Tibial artery (tissue), 4 donors: ENCODE measurements around the gene RBMX.

Experiments used
- DNase-seq, 2 donors: peaks; one replicate each; pipeline ENCODE4 v3.0.0-alpha.2; 2019
- H3K27ac ChIP-seq, 2 donors: fragments of 200-600 bp; sonication (generic) in 1 of 2; 1 replicate in 1 of 2; 2 replicates in 1 of 2; pipeline ENCODE4 v1.5.1; 2018 to 2019; ENCODE audit warnings: mild to moderate bottlenecking in 1 of 2
- H3K27me3 ChIP-seq, 2 donors: fragments of 200-600 bp; sonication (generic) in 1 of 2; one replicate each; pipeline versions ENCODE4 v1.5.1 to v1.6.0; 2016 to 2019
- H3K36me3 ChIP-seq, 3 donors: fragments of 200-600 bp; sonication (generic) in 2 of 3; one replicate each; pipeline ENCODE4 v1.5.1; 2016 to 2019; ENCODE audit warnings: mild to moderate bottlenecking in 2 of 3
- H3K4me1 ChIP-seq, 4 donors: fragments of 200-600 bp; sonication (generic) in 2 of 4; 1 replicate in 3 of 4; 2 replicates in 1 of 4; pipeline ENCODE4 v1.5.1; 2016 to 2019
- H3K4me3 ChIP-seq, 2 donors: fragments of 200-600 bp; sonication (generic) in 1 of 2; 1 replicate in 1 of 2; 2 replicates in 1 of 2; pipeline ENCODE4 v1.5.1; 2018 to 2019; ENCODE audit warnings: mild to moderate bottlenecking in 2 of 2
- H3K9me3 ChIP-seq, 3 donors: fragments of 200-600 bp; sonication (generic) in 1 of 3; one replicate each; pipeline ENCODE4 v1.5.1; 2016 to 2019
- intact Hi-C: fragments of 100-400 bp; cut with DNase I; formaldehyde crosslinking; loops from one replicate; pipeline ENCODE4 v1.15.0; 2023; ENCODE audit warnings: low total_unique reads
- TF ChIP-seq, protein P1 (sequence below), 2 experiments: fragments of 200-600 bp in 1 of 2; fragments of 450-650 bp in 1 of 2; IDR thresholded peaks; one replicate each; pipeline ENCODE4 v1.5.1; 2017 to 2019; ENCODE audit warnings: antibody characterized with exemption in 2 of 2, mild to moderate bottlenecking in 1 of 2, moderate library complexity in 1 of 2

Gene RBMX

GRCh38 chrX:136870064-136870463 lies 10.5 kb downstream of the RBMX start:
- H3K9me3 ChIP-seq: no peaks in the 10 kb centered on the region
- peaks cover 0 to 45% (median 42%) of the 10 kb centered on the region in 3 donors for H3K36me3 ChIP-seq
- no peak for DNase-seq
- H3K4me3 ChIP-seq: no peak overlapping the region
- TF ChIP-seq, protein P1, sequence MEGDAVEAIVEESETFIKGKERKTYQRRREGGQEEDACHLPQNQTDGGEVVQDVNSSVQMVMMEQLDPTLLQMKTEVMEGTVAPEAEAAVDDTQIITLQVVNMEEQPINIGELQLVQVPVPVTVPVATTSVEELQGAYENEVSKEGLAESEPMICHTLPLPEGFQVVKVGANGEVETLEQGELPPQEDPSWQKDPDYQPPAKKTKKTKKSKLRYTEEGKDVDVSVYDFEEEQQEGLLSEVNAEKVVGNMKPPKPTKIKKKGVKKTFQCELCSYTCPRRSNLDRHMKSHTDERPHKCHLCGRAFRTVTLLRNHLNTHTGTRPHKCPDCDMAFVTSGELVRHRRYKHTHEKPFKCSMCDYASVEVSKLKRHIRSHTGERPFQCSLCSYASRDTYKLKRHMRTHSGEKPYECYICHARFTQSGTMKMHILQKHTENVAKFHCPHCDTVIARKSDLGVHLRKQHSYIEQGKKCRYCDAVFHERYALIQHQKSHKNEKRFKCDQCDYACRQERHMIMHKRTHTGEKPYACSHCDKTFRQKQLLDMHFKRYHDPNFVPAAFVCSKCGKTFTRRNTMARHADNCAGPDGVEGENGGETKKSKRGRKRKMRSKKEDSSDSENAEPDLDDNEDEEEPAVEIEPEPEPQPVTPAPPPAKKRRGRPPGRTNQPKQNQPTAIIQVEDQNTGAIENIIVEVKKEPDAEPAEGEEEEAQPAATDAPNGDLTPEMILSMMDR (IDR thresholded peaks at IDR 0.05): no peak
- no peak overlapping the region for H3K27ac ChIP-seq
- intact Hi-C loops: no loop called here
- no peaks in the 10 kb centered on the region for H3K27me3 ChIP-seq
- peaks cover 0 to 11% (median 0%) of the 10 kb centered on the region in 4 donors for H3K4me1 ChIP-seq

DNA sequence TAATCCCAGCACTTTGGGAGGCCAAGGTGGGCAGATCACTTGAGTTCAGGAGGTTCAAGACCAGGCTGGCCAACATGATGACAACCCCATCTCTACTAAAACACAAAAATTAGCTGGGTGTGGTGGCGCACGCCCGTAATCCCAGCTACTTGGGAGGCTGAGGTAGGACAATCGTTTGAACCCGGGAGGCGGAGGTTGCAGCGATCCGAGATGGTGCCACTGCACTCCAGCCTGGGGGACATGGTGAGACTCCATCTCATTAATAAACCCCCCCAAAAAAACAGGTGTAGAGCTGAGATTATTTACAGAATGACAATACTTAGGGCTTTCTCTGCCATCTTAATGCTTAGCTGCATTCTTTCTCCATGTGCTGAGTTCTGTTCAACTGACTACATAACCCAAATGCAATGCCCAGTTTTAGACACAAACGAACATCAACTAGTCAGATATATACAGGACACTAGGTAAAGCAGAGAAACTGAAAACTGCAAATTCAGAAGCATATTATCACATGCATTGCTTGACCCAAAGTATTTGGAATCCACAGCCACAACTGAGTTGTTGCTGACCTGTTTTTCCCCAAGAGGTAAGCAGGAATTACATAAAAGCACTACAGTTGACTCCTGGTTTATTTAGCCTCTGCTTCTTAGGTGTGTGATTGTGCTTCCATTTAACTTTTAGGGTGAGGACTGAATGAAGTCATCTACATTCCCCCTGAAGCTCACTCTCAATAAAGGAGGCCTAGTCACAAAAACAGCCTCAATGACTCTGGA lies 12.1 kb downstream of the RBMX start:
- Histone ChIP-seq H3K4me1 (peaks cover 0 to 11% (median 0%) of the 10 kb centered on the region in 4 donors), H3K9me3 (no peaks in the 10 kb centered on the region), H3K36me3 (peaks cover 0 to 41% (median 26%) of the 10 kb centered on the region in 3 donors), H3K27ac (no peak overlapping the region), H3K27me3 (no peaks in the 10 kb centered on the region), H3K4me3 (no peak overlapping the region)
- no peak for DNase-seq
- intact Hi-C loops: no loop called here
- TF ChIP-seq, protein P1 (IDR thresholded peaks at IDR 0.05): no peak

DNA sequence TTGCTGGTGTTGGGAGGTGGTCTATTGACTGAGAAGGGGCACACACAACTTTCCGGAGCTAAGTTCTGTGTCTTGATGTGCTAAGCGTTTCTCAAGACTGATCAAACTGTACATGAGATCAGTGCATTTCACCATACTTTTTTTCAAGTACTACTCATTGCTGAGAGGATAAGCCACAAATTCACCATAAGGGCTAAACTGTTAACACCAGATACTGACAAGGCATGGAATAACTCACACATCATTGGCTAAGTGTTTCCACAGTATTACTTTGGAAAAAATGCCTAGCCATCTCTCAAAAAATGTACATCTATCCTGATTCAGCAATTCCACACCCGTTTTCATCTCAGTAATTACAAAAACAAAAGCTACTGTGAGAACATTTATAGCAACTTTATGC lies 13.0 kb downstream of the RBMX start:
- Histone ChIP-seq H3K27me3 (no peaks in the 10 kb centered on the region), H3K27ac (no peak overlapping the region), H3K4me1 (peaks cover 0 to 11% (median 0%) of the 10 kb centered on the region in 4 donors), H3K4me3 (no peak overlapping the region), H3K36me3 (peaks cover 0 to 33% (median 29%) of the 10 kb centered on the region in 3 donors), H3K9me3 (no peaks in the 10 kb centered on the region)
- TF ChIP-seq, protein P1 (IDR thresholded peaks at IDR 0.05): no peak
- intact Hi-C loops: no loop called here
- no peak for DNase-seq

GRCh38 chrX:136867096-136867491 lies 13.4 kb downstream of the RBMX start:
- Histone ChIP-seq H3K4me1 (peaks cover 0 to 11% (median 0%) of the 10 kb centered on the region in 4 donors), H3K27me3 (no peaks in the 10 kb centered on the region), H3K4me3 (no peak overlapping the region), H3K36me3 (peaks cover 4 to 33% (median 29%) of the 10 kb centered on the region in 3 donors), H3K9me3 (no peaks in the 10 kb centered on the region), H3K27ac (no peak overlapping the region)
- intact Hi-C loops: no loop called here
- DNase-seq: no peak
- TF ChIP-seq, protein P1 (IDR thresholded peaks at IDR 0.05): no peak

DNA sequence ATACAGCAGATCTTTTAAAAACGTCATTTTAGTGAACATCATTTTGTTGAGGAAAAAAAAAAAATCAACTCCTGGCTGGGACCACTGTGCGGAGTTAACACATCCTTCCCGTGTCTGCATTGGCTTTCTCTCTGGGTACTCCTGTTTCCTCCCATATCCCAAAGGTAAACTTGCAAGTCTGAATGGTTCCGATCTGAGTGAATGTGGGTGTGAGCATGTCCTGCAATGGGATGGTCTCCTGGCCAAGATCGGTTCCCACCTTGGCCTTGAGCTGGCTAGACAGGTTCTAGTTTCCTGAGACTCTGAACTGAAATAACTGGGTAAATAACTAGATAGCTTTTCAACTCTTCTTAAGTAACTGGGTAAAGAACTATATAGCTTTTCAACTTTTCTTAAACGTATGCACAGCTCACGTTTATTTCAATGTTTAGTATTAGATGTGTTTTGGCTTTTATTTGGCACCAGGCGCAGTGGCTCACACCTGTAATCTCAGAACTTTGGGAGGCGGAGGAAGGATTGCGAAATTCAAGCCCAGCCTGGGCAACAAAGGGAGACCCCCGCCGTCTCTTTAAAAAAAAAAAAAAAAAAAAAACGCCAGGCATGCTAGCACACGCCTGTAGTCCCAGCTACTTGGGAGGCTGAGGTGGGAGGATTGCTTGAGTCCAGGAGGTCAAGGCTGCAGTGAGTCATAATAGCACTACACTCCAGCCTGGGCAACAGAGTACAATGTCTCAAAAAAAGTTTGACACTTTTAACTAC lies 14.0 kb downstream of the RBMX start:
- H3K4me3 ChIP-seq: no peak overlapping the region
- DNase-seq: no peak
- H3K36me3 ChIP-seq: peaks cover 5 to 38% (median 28%) of the 10 kb centered on the region in 3 donors
- TF ChIP-seq, protein P1 (IDR thresholded peaks at IDR 0.05): no peak
- intact Hi-C loops: no loop called here
- no peaks in the 10 kb centered on the region for H3K27me3 ChIP-seq
- H3K4me1 ChIP-seq: peaks cover 0 to 11% (median 0%) of the 10 kb centered on the region in 4 donors
- no peaks in the 10 kb centered on the region for H3K9me3 ChIP-seq
- H3K27ac ChIP-seq: no peak overlapping the region
